Measurements from ENCODE around the gene DUSP28.

DNA sequence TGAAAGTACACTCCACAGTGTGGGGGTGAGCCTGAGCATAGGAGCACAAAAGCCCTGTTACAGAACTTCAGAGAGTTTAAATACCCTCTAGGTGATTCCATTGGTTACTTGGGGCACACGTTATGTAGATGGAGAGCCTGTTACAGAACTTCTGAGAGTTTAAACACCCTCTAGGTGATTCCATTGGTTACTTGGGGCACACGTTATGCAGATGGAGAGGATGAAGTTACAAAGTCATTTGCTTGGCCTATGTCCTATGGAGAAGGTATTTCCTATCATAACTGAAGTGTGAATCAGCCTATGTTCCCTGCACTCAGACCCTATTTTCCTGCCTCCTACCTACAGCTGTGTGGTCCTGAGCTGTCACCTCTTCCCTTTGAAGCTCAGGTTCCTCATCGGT is 22.6 kb downstream of the DUSP28 start:
- TF ChIP-seq, protein P1, sequence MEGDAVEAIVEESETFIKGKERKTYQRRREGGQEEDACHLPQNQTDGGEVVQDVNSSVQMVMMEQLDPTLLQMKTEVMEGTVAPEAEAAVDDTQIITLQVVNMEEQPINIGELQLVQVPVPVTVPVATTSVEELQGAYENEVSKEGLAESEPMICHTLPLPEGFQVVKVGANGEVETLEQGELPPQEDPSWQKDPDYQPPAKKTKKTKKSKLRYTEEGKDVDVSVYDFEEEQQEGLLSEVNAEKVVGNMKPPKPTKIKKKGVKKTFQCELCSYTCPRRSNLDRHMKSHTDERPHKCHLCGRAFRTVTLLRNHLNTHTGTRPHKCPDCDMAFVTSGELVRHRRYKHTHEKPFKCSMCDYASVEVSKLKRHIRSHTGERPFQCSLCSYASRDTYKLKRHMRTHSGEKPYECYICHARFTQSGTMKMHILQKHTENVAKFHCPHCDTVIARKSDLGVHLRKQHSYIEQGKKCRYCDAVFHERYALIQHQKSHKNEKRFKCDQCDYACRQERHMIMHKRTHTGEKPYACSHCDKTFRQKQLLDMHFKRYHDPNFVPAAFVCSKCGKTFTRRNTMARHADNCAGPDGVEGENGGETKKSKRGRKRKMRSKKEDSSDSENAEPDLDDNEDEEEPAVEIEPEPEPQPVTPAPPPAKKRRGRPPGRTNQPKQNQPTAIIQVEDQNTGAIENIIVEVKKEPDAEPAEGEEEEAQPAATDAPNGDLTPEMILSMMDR (IDR thresholded peaks at IDR 0.05), result no peak
- TF ChIP-seq EP300 (IDR thresholded peaks at IDR 0.05) (no peak), POLR2A (IDR thresholded peaks at IDR 0.05) (no peak)

All from ovary (tissue), 3 donors.